GM10847 (cell line): ENCODE data around the gene RBM25.

Source experiments
- POLR2A ChIP-seq: IDR thresholded peaks from 2 replicates; pipeline ENCODE4 v1.6.1; 2011; ENCODE audit not compliant: insufficient read length; ENCODE audit errors: extremely low read depth

The RBM25 gene

DNA sequence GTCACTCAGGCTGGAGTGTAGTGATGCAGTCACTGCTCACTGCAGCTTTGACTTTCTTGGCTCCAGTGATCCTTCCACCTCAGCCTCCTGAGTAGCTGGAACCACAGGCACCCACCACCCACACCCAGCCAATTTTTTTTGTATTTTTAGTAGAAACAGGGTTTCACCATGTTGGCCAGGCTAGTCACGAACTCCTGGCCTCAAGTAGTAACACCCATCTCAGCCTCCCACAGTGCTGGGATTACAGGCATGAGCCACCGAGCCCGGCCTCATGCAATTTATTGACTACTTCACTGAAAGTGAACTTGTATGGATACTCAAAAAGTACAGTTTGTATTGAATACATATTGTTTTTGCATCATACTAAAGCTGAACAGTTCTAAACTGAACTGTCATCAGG is 87.0 kb downstream of the RBM25 start:
- no peak for TF ChIP-seq POLR2A

DNA sequence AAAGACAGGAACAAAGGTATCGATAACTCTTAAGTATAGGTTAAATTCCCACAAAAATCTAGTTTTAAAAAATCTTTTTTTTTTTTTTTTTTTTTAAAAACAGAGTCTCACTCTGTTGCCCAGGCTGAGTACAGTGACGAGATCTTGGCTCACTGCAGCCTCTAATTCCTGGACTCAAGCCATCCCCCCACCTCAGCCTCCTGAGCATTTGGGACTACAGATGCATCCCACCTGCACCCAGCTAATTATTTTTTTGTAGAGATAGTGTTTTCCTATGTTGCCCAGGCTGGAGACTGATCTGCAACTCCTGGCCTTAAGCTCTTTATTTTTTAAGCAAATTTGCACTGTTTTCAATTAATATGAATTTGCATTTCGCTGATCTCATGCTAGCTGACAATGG is 87.8 kb downstream of the RBM25 start:
- TF ChIP-seq POLR2A = no peak

DNA sequence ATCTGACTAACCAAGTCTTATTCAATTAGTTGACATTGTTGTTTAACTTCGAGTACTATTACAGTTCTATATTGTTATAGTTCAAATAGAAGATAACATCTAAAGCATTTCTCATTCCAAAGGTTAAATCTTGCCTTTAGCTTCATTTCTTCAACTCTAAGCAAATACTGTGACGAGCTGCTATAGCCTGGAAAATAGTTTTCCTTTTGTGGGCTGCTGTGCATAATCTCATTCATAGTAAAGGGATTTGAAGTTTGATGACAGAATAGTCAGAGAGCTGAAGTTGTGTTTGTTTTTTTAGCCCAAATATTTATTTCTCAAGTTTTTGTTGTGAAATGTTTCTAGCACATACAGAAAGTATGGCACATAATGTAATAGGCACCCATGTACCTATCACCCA is 91.4 kb downstream of the RBM25 start:
- TF ChIP-seq POLR2A = no peak

DNA sequence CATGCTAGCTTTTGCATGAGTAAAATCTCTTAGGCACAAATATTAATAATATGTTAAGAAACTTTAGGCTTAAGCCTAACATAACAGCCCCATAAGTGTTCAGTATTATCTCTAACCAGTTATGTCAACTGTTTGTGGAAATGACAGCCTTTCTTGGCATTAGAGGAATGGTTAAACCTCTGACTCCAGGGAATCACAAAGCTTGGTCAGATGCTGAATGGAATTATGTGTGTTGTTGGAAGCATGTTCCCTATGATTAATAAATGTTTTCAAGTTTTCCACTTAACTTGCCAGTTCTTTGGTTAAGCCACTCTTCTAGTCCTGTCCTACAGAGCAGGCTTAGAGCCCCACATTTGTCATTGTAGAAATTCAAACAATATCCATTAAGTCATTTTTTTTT is 94.9 kb downstream of the RBM25 start:
- no peak for TF ChIP-seq POLR2A

DNA sequence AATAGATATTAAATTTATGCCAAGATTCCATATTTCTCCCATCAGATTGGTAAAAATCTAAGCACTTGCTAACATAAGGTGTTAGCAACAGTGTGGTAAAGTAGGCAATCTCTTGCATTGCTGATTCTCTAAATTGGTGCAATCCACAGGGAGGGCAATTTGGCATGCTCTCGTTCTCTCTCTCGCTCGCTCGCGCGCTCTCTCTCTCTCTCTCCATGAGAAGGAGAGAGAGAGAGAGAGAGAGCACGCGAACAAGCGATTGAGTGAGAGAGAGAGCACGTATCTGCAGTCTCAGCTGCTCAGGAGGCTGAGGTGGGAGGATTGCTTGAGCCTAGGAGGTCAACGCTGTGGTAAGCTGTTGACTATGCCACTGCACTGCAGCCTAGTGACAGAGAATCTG is 103.9 kb downstream of the RBM25 start:
- no peak for TF ChIP-seq POLR2A

DNA sequence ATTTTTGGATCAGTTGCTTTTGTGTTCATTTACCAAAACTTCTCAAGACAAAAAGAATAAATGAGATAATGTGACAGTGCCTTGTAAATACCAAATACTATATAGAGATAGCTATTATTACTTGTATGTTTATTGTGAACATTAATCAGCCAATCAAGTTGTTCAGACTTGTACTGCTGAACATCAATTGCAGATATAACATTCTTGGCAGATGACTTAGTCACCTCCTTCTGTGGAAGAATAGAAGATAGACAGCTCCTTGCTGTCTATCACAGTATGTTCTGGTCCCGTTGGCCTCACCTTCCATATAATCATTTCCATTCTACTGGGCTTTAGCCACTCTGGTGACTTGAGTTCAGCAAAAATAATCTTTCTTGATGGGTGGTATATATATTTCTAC is 108.1 kb downstream of the RBM25 start:
- no peak for TF ChIP-seq POLR2A

DNA sequence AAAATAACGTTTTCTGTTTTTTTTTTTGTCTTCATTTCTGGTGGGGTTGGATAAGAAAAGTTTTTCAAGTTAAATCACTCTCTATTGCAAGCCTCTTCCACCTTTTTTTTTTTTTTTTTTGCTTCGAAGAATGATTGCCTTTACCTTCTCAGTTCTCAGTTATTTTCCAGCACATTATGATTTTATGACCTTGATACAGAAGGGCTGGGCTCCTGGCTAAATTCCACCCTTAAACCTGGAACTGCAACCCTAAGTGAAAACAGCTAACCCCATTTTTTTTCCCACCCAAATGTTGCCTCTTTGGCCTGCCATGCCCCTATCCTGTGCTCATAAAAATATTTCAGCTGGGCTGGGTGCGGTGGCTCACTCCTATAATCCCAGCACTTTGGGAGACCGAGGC is 109.4 kb downstream of the RBM25 start:
- no peak for TF ChIP-seq POLR2A

DNA sequence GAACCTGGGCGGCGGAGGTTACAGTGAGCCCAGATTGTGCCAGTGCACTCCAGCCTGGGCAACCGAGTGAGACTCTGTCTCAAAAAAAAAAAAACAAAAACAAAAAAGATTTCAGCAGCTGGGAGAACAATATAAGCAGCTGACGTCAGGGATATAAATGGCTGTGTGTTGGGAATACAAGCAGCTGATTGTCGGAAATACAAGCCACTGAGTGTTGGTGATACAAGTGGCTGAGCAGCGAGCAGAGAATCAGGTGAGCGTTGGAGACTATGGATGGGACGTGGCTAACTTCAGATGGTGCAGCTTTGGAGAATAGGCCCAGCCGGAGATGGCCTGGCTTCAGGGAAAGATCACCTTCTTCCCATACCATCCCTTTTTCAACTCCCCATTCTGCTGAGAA is 109.9 kb downstream of the RBM25 start:
- no peak for TF ChIP-seq POLR2A

DNA sequence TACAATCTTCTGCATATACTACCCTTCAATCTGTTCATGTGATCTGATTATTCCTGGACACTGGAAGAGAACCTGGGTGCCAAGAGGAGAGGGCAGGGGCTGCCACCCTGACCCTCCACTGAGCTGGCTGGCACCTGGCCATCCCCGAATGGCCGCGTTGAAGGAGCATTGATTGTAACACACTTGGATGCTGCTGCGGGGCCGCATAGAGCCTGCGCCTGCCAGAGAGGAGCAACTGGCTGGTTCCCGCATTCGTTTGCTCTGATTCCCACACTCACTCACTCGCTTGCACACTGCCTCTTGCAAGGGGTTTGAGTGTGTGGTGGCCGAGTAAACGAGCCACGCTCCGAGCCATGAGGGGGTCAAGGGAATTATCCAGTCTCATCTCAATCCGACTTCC is 110.4 kb downstream of the RBM25 start:
- TF ChIP-seq POLR2A = no peak

DNA sequence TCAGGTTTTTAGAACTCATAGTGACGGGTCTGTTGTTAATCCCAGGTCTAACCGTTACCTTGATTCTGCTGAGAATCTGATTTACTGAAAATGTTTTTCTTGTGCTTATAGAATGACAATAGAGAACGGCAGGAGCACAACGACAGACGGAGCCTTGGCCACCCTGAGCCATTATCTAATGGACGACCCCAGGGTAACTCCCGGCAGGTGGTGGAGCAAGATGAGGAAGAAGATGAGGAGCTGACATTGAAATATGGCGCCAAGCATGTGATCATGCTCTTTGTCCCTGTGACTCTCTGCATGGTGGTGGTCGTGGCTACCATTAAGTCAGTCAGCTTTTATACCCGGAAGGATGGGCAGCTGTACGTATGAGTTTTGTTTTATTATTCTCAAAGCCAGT is 112.4 kb downstream of the RBM25 start:
- TF ChIP-seq POLR2A = no peak

DNA sequence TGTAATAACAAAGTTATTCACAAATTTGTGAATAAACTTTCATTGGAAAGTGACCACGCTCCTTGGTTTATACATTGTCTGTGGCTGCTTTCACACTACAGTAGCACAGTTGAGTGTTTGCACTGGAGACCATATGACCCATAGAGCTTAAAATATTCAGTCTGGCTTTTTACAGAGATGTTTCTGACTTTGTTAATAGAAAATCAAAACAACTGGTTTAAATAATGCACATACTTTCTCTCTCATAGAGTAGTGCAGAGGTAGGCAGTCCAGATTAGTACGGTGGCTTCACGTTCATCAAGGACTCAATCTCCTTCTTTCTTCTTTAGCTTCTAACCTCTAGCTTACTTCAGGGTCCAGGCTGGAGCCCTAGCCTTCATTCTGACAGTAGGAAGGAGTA is 114.2 kb downstream of the RBM25 start:
- TF ChIP-seq POLR2A = no peak

DNA sequence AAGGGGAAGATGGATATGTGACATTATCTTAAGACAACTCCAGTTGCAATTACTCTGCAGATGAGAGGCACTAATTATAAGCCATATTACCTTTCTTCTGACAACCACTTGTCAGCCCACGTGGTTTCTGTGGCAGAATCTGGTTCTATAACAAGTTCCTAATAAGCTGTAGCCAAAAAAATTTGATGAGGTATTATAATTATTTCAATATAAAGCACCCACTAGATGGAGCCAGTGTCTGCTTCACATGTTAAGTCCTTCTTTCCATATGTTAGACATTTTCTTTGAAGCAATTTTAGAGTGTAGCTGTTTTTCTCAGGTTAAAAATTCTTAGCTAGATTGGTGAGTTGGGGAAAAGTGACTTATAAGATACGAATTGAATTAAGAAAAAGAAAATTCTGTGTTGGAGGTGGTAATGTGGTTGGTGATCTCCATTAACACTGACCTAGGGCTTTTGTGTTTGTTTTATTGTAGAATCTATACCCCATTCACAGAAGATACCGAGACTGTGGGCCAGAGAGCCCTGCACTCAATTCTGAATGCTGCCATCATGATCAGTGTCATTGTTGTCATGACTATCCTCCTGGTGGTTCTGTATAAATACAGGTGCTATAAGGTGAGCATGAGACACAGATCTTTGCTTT is 114.9 kb downstream of the RBM25 start:
- no peak for TF ChIP-seq POLR2A
